SK-N-SH (cell line): Measurements from ENCODE around the gene CADPS2. TPM values are rescaled to one million over a fixed set of nuclear protein-coding genes. Genes with fewer than 3 reads are reported as not detected.

Experiments
- CTCF ChIA-PET: fragments of 300-600, 350-600 bp; formaldehyde crosslinking; extraction: SDS; loops from one replicate; lab custom pipeline; 2021; lab: Yijun Ruan, JAX
- POLR2A ChIA-PET: fragments of 350-600 bp; sonication (Branson Sonifier 250); formaldehyde crosslinking; extraction: SDS; loops from one replicate; lab custom pipeline; 2020; ENCODE audit warnings: antibody characterized with exemption, inconsistent platforms; lab: Yijun Ruan, JAX
- DNase-seq: peaks from one replicate; pipeline ENCODE4 v3.0.0; 2012
- H2AFZ ChIP-seq: fragments of 200-600 bp; sonication (generic); 2 replicates; pipeline ENCODE4 v1.8.1; 2016; ENCODE audit warnings: antibody characterized with exemption, mild to moderate bottlenecking, low read depth
- H3F3A ChIP-seq: fragments of 200-600 bp; sonication (generic); replicated peaks from 2 replicates; pipeline ENCODE3; 2016; ENCODE audit warnings: antibody characterized with exemption, mild to moderate bottlenecking; ENCODE audit not compliant: insufficient read depth
- H3K27ac ChIP-seq, 2 experiments: fragments of 200-500 bp in 1 of 2; fragments of 200-600 bp in 1 of 2; sonication (Bioruptor generic) in 1 of 2; sonication (generic), shearing (Covaris generic) in 1 of 2; 2 replicates each; pipeline versions ENCODE4 v1.5.1 to v1.6.1; 2014 to 2016; ENCODE audit warnings: low read depth in 2 of 2, inconsistent platforms in 1 of 2, low read length in 1 of 2, mild to moderate bottlenecking in 1 of 2, mixed read lengths in 1 of 2
- H3K27me3 ChIP-seq: fragments of 200-600 bp; sonication (generic), shearing (Covaris generic); 2 replicates; pipeline ENCODE4 v1.6.1; 2016; ENCODE audit warnings: mixed run types; ENCODE audit not compliant: insufficient read depth
- H3K36me3 ChIP-seq, 2 experiments: fragments of 200-500 bp in 1 of 2; fragments of 200-600 bp in 1 of 2; sonication (Bioruptor generic) in 1 of 2; sonication (generic) in 1 of 2; replicated peaks in 1 of 2; 2 replicates each; pipeline versions ENCODE3 to v1.5.1; 2014 to 2016; ENCODE audit warnings: low read length in 1 of 2, mild to moderate bottlenecking in 1 of 2; ENCODE audit not compliant: insufficient read depth in 2 of 2, control insufficient read depth in 1 of 2
- H3K4me1 ChIP-seq, 2 experiments: fragments of 200-500 bp in 1 of 2; fragments of 200-600 bp in 1 of 2; sonication (Bioruptor generic) in 1 of 2; sonication (generic), shearing (Covaris generic) in 1 of 2; 2 replicates each; pipeline versions ENCODE4 v1.5.1 to v1.6.1; 2014 to 2016; ENCODE audit warnings: low read depth in 1 of 2, low read length in 1 of 2, mixed run types in 1 of 2; ENCODE audit not compliant: insufficient read depth in 2 of 2, control insufficient read depth in 1 of 2
- H3K4me2 ChIP-seq: fragments of 200-600 bp; sonication (generic), shearing (Covaris generic); 2 replicates; pipeline ENCODE4 v1.6.1; 2017; ENCODE audit warnings: mixed run types
- H3K4me3 ChIP-seq, 2 experiments: fragments of 200-500 bp in 1 of 2; fragments of 200-600 bp in 1 of 2; sonication (Bioruptor generic) in 1 of 2; sonication (generic), shearing (Covaris generic) in 1 of 2; 2 replicates each; pipeline versions ENCODE4 v1.5.1 to v1.8.1; 2014 to 2016; ENCODE audit warnings: low read depth in 2 of 2, inconsistent platforms in 1 of 2, low read length in 1 of 2, mild to moderate bottlenecking in 1 of 2, mixed read lengths in 1 of 2, moderate library complexity in 1 of 2
- H3K79me2 ChIP-seq: fragments of 200-600 bp; sonication (generic); 2 replicates; pipeline ENCODE4 v1.8.1; 2017; ENCODE audit warnings: mild to moderate bottlenecking; ENCODE audit not compliant: insufficient read depth
- H3K9ac ChIP-seq: fragments of 200-600 bp; sonication (generic); 2 replicates; pipeline ENCODE4 v1.6.1; 2017; ENCODE audit warnings: mixed run types
- H3K9me2 ChIP-seq: fragments of 200-600 bp; sonication (generic); 2 replicates; pipeline ENCODE4 v1.6.1; 2017; ENCODE audit warnings: mixed run types
- H3K9me3 ChIP-seq: fragments of 200-600 bp; sonication (generic); 2 replicates; pipeline ENCODE4 v1.6.1; 2017; ENCODE audit warnings: mixed run types, mild to moderate bottlenecking, moderate library complexity
- H4K20me1 ChIP-seq: fragments of 200-600 bp; sonication (generic); 2 replicates; pipeline ENCODE4 v1.6.1; 2017; ENCODE audit warnings: mild to moderate bottlenecking, mixed run types; ENCODE audit not compliant: insufficient read depth
- GABPA ChIP-seq: IDR thresholded peaks from 2 replicates; pipeline ENCODE4 v1.4.0; 2012; ENCODE audit warnings: low read depth, mild to moderate bottlenecking
- JUND ChIP-seq: IDR thresholded peaks from 2 replicates; pipeline ENCODE4 v1.4.0; 2012
- MEF2A ChIP-seq: IDR thresholded peaks from 2 replicates; pipeline ENCODE4 v1.4.0; 2012; ENCODE audit warnings: low read depth, borderline replicate concordance
- MXI1 ChIP-seq: IDR thresholded peaks from 2 replicates; pipeline ENCODE4 v1.6.1; 2012; ENCODE audit warnings: mild to moderate bottlenecking, low read depth, low read length, improper control_type of control experiment
- PBX3 ChIP-seq: IDR thresholded peaks from 2 replicates; pipeline ENCODE4; 2012
- RAD21 ChIP-seq: IDR thresholded peaks from 2 replicates; pipeline ENCODE4 v1.6.1; 2012; ENCODE audit warnings: mild to moderate bottlenecking, low read length
- RCOR1 ChIP-seq: fragments of 150-350 bp; IDR thresholded peaks from 2 replicates; pipeline ENCODE4 v1.6.1; 2017; ENCODE audit warnings: antibody characterized with exemption, low read length
- REST ChIP-seq: IDR thresholded peaks from 2 replicates; pipeline ENCODE4 v1.6.1; 2012; ENCODE audit warnings: mild to moderate bottlenecking, low read depth, low read length, moderate library complexity
- TAF1 ChIP-seq: IDR thresholded peaks from 2 replicates; pipeline ENCODE4 v1.6.1; 2012; ENCODE audit warnings: low read depth, mild to moderate bottlenecking, low read length, moderate library complexity, borderline replicate concordance
- USF2 ChIP-seq: fragments of 150-350 bp; IDR thresholded peaks from 2 replicates; pipeline ENCODE4 v1.6.1; 2017; ENCODE audit warnings: antibody characterized with exemption, low read length, low read depth, borderline replicate concordance
- WGBS: methylation state at CpG from one replicate; pipeline ENCODE4 v1.1.6; 2017; ENCODE audit warnings: low lambda C conversion rate; 5-methylcytosine and 5-hydroxymethylcytosine counted together
- polyA plus RNA-seq, 3 experiments: library from polyadenylated mRNA; depleted of rRNA; stranded (reverse); fragments of >200 nt; gene quantifications; 2 replicates each; pipeline ENCODE4 v1.2.3, GENCODE V29; 2012

Gene CADPS2
- polyA plus RNA-seq, 1 of the 3 experiments (the other 2 are of a cell fraction) = 0.05 TPM

- TF ChIP-seq REST = no peak
- TF ChIP-seq JUND = no peak
- no peak for TF ChIP-seq RAD21
- TF ChIP-seq MXI1 = no peak
- TF ChIP-seq PBX3 = no peak
- no peak for TF ChIP-seq RCOR1
- TF ChIP-seq GABPA = no peak
- TF ChIP-seq, all 33 proteins: peak for 0
Measured at GRCh38 chr7:122849322-122849956, 36.8 kb downstream of the CADPS2 start (continued).

- Histone ChIP-seq H3K4me1 (peaks cover 0 to 6% of the 10 kb centered on the region in 2 experiments; a peak in 1 of 4 replicates), H3K9me3 (no peaks in the 10 kb centered on the region), H3K79me2 (no peaks in the 10 kb centered on the region), H3K9me2 (no peaks in the 10 kb centered on the region), H3K9ac (no peak overlapping the region), H3K27ac (no peak overlapping the region), H3F3A (no peaks in the 10 kb centered on the region), H3K36me3 (no peaks in the 10 kb centered on the region), H4K20me1 (no peaks in the 10 kb centered on the region), H3K4me3 (no peak overlapping the region), H2AFZ (no peak overlapping the region), H3K27me3 (no peaks in the 10 kb centered on the region), H3K4me2 (no peak overlapping the region)
- TF ChIP-seq TAF1 = no peak
- no peak for TF ChIP-seq USF2
- TF ChIP-seq PBX3 = no peak
- TF ChIP-seq REST = no peak
- TF ChIP-seq MEF2A = no peak
- DNase-seq = no peak
- CTCF ChIA-PET = interaction anchor here (0.6 to 1.4 kb wide), 2 partner anchors 14 to 306 kb away, joined by 3 to 4 read pairs; no protein-coding TSS in a partner anchor
- 0% methylated on average over 3 of the region's 3 CpGs for WGBS
- POLR2A ChIA-PET = no interaction called here
Measured at GRCh38 chr7:122847871-122848473, 38.3 kb downstream of the CADPS2 start.
